ENCODE data around the gene GATA1.

Gene GATA1

GRCh38 chrX:48782795-48783194, 3.6 kb upstream of the GATA1 start:
- Histone ChIP-seq H3K36me3 (ENCODE audit: control insufficient read depth in 2 of 2, insufficient read depth in 2 of 2, low read length in 2 of 2) (no peaks in the 10 kb centered on the region), H3K4me3 (ENCODE audit: low read length in 2 of 2) (no peak overlapping the region), H3K9me3 (ENCODE audit: control insufficient read depth in 2 of 2, low read length in 2 of 2) (no peaks in the 10 kb centered on the region), H3K27ac (ENCODE audit: low read depth in 2 of 2, low read length in 2 of 2) (no peak overlapping the region), H3K27me3 (ENCODE audit: control insufficient read depth in 2 of 2, insufficient read depth in 2 of 2, low read length in 2 of 2) (peaks cover 0 to 8% of the 10 kb centered on the region in 2 donors), H3K4me1 (ENCODE audit: control insufficient read depth in 2 of 2, insufficient read depth in 2 of 2, low read length in 2 of 2) (no peaks in the 10 kb centered on the region), H3K9ac (ENCODE audit: low read depth in 1 of 2, low read length in 2 of 2) (no peak overlapping the region)

GRCh38 chrX:48784726-48785125, 1.7 kb upstream of the GATA1 start:
- H3K27ac ChIP-seq (ENCODE audit: low read depth in 2 of 2, low read length in 2 of 2), result no peak overlapping the region
- H3K36me3 ChIP-seq (ENCODE audit: control insufficient read depth in 2 of 2, insufficient read depth in 2 of 2, low read length in 2 of 2), result no peaks in the 10 kb centered on the region

GRCh38 chrX:48785186-48785539, 1.2 kb upstream of the GATA1 start:
- no peaks in the 10 kb centered on the region for H3K4me1 ChIP-seq (ENCODE audit: control insufficient read depth in 2 of 2, insufficient read depth in 2 of 2, low read length in 2 of 2)
- no peak overlapping the region for H3K9ac ChIP-seq (ENCODE audit: low read depth in 1 of 2, low read length in 2 of 2)
- H3K9me3 ChIP-seq (ENCODE audit: control insufficient read depth in 2 of 2, low read length in 2 of 2), result no peaks in the 10 kb centered on the region
- no peaks in the 10 kb centered on the region for H3K36me3 ChIP-seq (ENCODE audit: control insufficient read depth in 2 of 2, insufficient read depth in 2 of 2, low read length in 2 of 2)
- no peak overlapping the region for H3K27ac ChIP-seq (ENCODE audit: low read depth in 2 of 2, low read length in 2 of 2)
- H3K4me3 ChIP-seq (ENCODE audit: low read length in 2 of 2), result no peak overlapping the region
- peaks cover 0 to 5% of the 10 kb centered on the region in 2 donors for H3K27me3 ChIP-seq (ENCODE audit: control insufficient read depth in 2 of 2, insufficient read depth in 2 of 2, low read length in 2 of 2)

More at GRCh38 chrX:48784726-48785125, 1.7 kb upstream of the GATA1 start:
- no peaks in the 10 kb centered on the region for H3K4me1 ChIP-seq (ENCODE audit: control insufficient read depth in 2 of 2, insufficient read depth in 2 of 2, low read length in 2 of 2)
- no peak overlapping the region for H3K4me3 ChIP-seq (ENCODE audit: low read length in 2 of 2)
- H3K9me3 ChIP-seq (ENCODE audit: control insufficient read depth in 2 of 2, low read length in 2 of 2), result no peaks in the 10 kb centered on the region
- no peak overlapping the region for H3K9ac ChIP-seq (ENCODE audit: low read depth in 1 of 2, low read length in 2 of 2)
- peaks cover 0 to 5% of the 10 kb centered on the region in 2 donors for H3K27me3 ChIP-seq (ENCODE audit: control insufficient read depth in 2 of 2, insufficient read depth in 2 of 2, low read length in 2 of 2)

- no peaks in the 10 kb centered on the region for H3K9me3 ChIP-seq (ENCODE audit: control insufficient read depth in 2 of 2, low read length in 2 of 2)
Measured at GRCh38 chrX:48785540-48786214, 713 bp upstream of the GATA1 start.

GRCh38 chrX:48786825-48787504, 575 bp downstream of the GATA1 start:
- H3K36me3 ChIP-seq (ENCODE audit: control insufficient read depth in 2 of 2, insufficient read depth in 2 of 2, low read length in 2 of 2), result no peaks in the 10 kb centered on the region
- no peak overlapping the region for H3K27ac ChIP-seq (ENCODE audit: low read depth in 2 of 2, low read length in 2 of 2)
- no peaks in the 10 kb centered on the region for H3K4me1 ChIP-seq (ENCODE audit: control insufficient read depth in 2 of 2, insufficient read depth in 2 of 2, low read length in 2 of 2)
- H3K27me3 ChIP-seq (ENCODE audit: control insufficient read depth in 2 of 2, insufficient read depth in 2 of 2, low read length in 2 of 2), result peaks cover 0 to 5% of the 10 kb centered on the region in 2 donors
- no peak overlapping the region for H3K9ac ChIP-seq (ENCODE audit: low read depth in 1 of 2, low read length in 2 of 2)
- no peak overlapping the region for H3K4me3 ChIP-seq (ENCODE audit: low read length in 2 of 2)
- no peaks in the 10 kb centered on the region for H3K9me3 ChIP-seq (ENCODE audit: control insufficient read depth in 2 of 2, low read length in 2 of 2)

More at GRCh38 chrX:48785540-48786214, 713 bp upstream of the GATA1 start:
- H3K36me3 ChIP-seq (ENCODE audit: control insufficient read depth in 2 of 2, insufficient read depth in 2 of 2, low read length in 2 of 2), result no peaks in the 10 kb centered on the region
- no peaks in the 10 kb centered on the region for H3K4me1 ChIP-seq (ENCODE audit: control insufficient read depth in 2 of 2, insufficient read depth in 2 of 2, low read length in 2 of 2)
- no peak overlapping the region for H3K27ac ChIP-seq (ENCODE audit: low read depth in 2 of 2, low read length in 2 of 2)
- H3K27me3 ChIP-seq (ENCODE audit: control insufficient read depth in 2 of 2, insufficient read depth in 2 of 2, low read length in 2 of 2), result peaks cover 0 to 5% of the 10 kb centered on the region in 2 donors
- no peak overlapping the region for H3K9ac ChIP-seq (ENCODE audit: low read depth in 1 of 2, low read length in 2 of 2)
- no peak overlapping the region for H3K4me3 ChIP-seq (ENCODE audit: low read length in 2 of 2)

- no peaks in the 10 kb centered on the region for H3K9me3 ChIP-seq (ENCODE audit: control insufficient read depth in 2 of 2, low read length in 2 of 2)
- no peaks in the 10 kb centered on the region for H3K4me1 ChIP-seq (ENCODE audit: control insufficient read depth in 2 of 2, insufficient read depth in 2 of 2, low read length in 2 of 2)
- H3K27ac ChIP-seq (ENCODE audit: low read depth in 2 of 2, low read length in 2 of 2), result no peak overlapping the region
- H3K4me3 ChIP-seq (ENCODE audit: low read length in 2 of 2), result no peak overlapping the region
- H3K27me3 ChIP-seq (ENCODE audit: control insufficient read depth in 2 of 2, insufficient read depth in 2 of 2, low read length in 2 of 2), result peaks cover 0 to 5% of the 10 kb centered on the region in 2 donors
- no peaks in the 10 kb centered on the region for H3K36me3 ChIP-seq (ENCODE audit: control insufficient read depth in 2 of 2, insufficient read depth in 2 of 2, low read length in 2 of 2)
- no peak overlapping the region for H3K9ac ChIP-seq (ENCODE audit: low read depth in 1 of 2, low read length in 2 of 2)
Measured at GRCh38 chrX:48787505-48788443, 1.4 kb downstream of the GATA1 start.

- Histone ChIP-seq H3K27me3 (ENCODE audit: control insufficient read depth in 2 of 2, insufficient read depth in 2 of 2, low read length in 2 of 2) (peaks cover 0 to 5% of the 10 kb centered on the region in 2 donors), H3K9me3 (ENCODE audit: control insufficient read depth in 2 of 2, low read length in 2 of 2) (no peaks in the 10 kb centered on the region), H3K27ac (ENCODE audit: low read depth in 2 of 2, low read length in 2 of 2) (no peak overlapping the region), H3K4me3 (ENCODE audit: low read length in 2 of 2) (no peak overlapping the region), H3K4me1 (ENCODE audit: control insufficient read depth in 2 of 2, insufficient read depth in 2 of 2, low read length in 2 of 2) (no peaks in the 10 kb centered on the region), H3K36me3 (ENCODE audit: control insufficient read depth in 2 of 2, insufficient read depth in 2 of 2, low read length in 2 of 2) (no peaks in the 10 kb centered on the region), H3K9ac (ENCODE audit: low read depth in 1 of 2, low read length in 2 of 2) (no peak overlapping the region)
Measured at GRCh38 chrX:48789366-48790220, 3.2 kb downstream of the GATA1 start.

- no peaks in the 10 kb centered on the region for H3K36me3 ChIP-seq (ENCODE audit: control insufficient read depth in 2 of 2, insufficient read depth in 2 of 2, low read length in 2 of 2)
- H3K9ac ChIP-seq (ENCODE audit: low read depth in 1 of 2, low read length in 2 of 2), result no peak overlapping the region
- H3K27ac ChIP-seq (ENCODE audit: low read depth in 2 of 2, low read length in 2 of 2), result no peak overlapping the region
- peaks cover 0 to 6% of the 10 kb centered on the region in 2 donors for H3K27me3 ChIP-seq (ENCODE audit: control insufficient read depth in 2 of 2, insufficient read depth in 2 of 2, low read length in 2 of 2)
- H3K9me3 ChIP-seq (ENCODE audit: control insufficient read depth in 2 of 2, low read length in 2 of 2), result no peaks in the 10 kb centered on the region
- H3K4me1 ChIP-seq (ENCODE audit: control insufficient read depth in 2 of 2, insufficient read depth in 2 of 2, low read length in 2 of 2), result no peaks in the 10 kb centered on the region
- H3K4me3 ChIP-seq (ENCODE audit: low read length in 2 of 2), result no peak overlapping the region
Measured at GRCh38 chrX:48790477-48790876, 4.1 kb downstream of the GATA1 start.

- H3K9ac ChIP-seq (ENCODE audit: low read depth in 1 of 2, low read length in 2 of 2), result no peak overlapping the region
- no peak overlapping the region for H3K4me3 ChIP-seq (ENCODE audit: low read length in 2 of 2)
- H3K27me3 ChIP-seq (ENCODE audit: control insufficient read depth in 2 of 2, insufficient read depth in 2 of 2, low read length in 2 of 2), result peaks cover 0 to 9% of the 10 kb centered on the region in 2 donors
- no peaks in the 10 kb centered on the region for H3K9me3 ChIP-seq (ENCODE audit: control insufficient read depth in 2 of 2, low read length in 2 of 2)
- no peaks in the 10 kb centered on the region for H3K4me1 ChIP-seq (ENCODE audit: control insufficient read depth in 2 of 2, insufficient read depth in 2 of 2, low read length in 2 of 2)
- H3K36me3 ChIP-seq (ENCODE audit: control insufficient read depth in 2 of 2, insufficient read depth in 2 of 2, low read length in 2 of 2), result no peaks in the 10 kb centered on the region
- H3K27ac ChIP-seq (ENCODE audit: low read depth in 2 of 2, low read length in 2 of 2), result no peak overlapping the region
Measured at GRCh38 chrX:48791063-48791820, 4.9 kb downstream of the GATA1 start.

All from mucosa of rectum (tissue), 2 donors.